Cardiac muscle cell (in vitro differentiated cells and primary cell): ENCODE measurements around the gene RELN. TPM values are rescaled to one million over a fixed set of nuclear protein-coding genes. Genes with fewer than 3 reads are reported as not detected.

ENCODE experiments used
- DNase-seq, 2 donors: peaks; one replicate each; pipeline versions ENCODE4 v3.0.0 to v3.0.0-alpha.2; 2010 to 2017; ENCODE audit warnings: low read depth in 1 of 2, low spot score in 1 of 2
- H3K27ac ChIP-seq: fragments of 200-600 bp; sonication (generic); 2 replicates; pipeline ENCODE4 v1.5.1; 2016
- H3K27me3 ChIP-seq: fragments of 200-600 bp; sonication (generic); 2 replicates; pipeline ENCODE4 v1.6.0; 2016; ENCODE audit warnings: control low read depth
- H3K36me3 ChIP-seq: fragments of 200-600 bp; sonication (generic); 2 replicates; pipeline ENCODE4 v1.5.1; 2016; ENCODE audit warnings: control low read depth
- H3K4me1 ChIP-seq: fragments of 200-600 bp; sonication (generic); 2 replicates; pipeline ENCODE4 v1.8.1; 2017; ENCODE audit warnings: low read depth, mild to moderate bottlenecking, mixed run types
- H3K4me3 ChIP-seq: fragments of 200-600 bp; sonication (generic); 2 replicates; pipeline ENCODE4 v1.5.1; 2016; ENCODE audit warnings: mild to moderate bottlenecking
- H3K9me3 ChIP-seq: fragments of 200-600 bp; sonication (generic); 2 replicates; pipeline ENCODE4 v1.5.1; 2017; ENCODE audit warnings: low read depth, mild to moderate bottlenecking, control low read depth
- polyA plus RNA-seq: library from polyadenylated mRNA; unstranded; fragments of >200 nt; fragmentation: Nextera tagmentation; extraction: Ambion mirVana; gene quantifications from 2 replicates; pipeline ENCODE4 v1.2.1, GENCODE V29; 2016
- total RNA-seq: library from RNA; depleted of rRNA; stranded (reverse); fragments of >200 nt; gene quantifications from 2 replicates; pipeline ENCODE4 v1.2.3, GENCODE V29; 2016
- TF ChIP-seq, protein P1 (sequence below): IDR thresholded peaks from 2 replicates; pipeline ENCODE4 v1.5.1; 2012; ENCODE audit warnings: low read depth, mild to moderate bottlenecking, low read length

Gene RELN
- total and polyA plus RNA-seq, 2 experiments from 2014 or later = 19.2 to 46.9 TPM

DNA sequence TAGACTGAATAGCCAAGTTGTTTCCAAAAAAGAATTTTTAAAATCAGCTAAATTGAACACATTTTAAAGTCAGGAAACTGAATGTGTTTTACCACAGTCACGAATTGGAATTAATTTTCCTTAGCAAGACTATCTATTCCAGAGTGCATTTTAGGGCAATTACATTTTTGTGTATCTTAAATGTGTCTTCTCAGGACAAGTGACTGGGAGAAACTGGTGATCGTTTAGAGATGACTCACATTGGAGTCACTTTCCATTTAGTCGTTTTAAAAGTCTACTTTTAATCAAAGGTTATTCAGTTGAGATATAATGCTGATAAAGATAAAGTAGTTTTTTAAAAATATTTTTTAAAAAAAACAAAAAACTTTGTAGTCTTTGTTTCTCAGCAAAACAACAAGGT lies 351.7 kb downstream of the RELN start:
- Histone ChIP-seq H3K9me3 (no peaks in the 10 kb centered on the region), H3K36me3 (peaks cover 4% of the 10 kb centered on the region), H3K27me3 (no peaks in the 10 kb centered on the region), H3K4me1 (no peaks in the 10 kb centered on the region), H3K4me3 (no peak overlapping the region), H3K27ac (no peak overlapping the region)
- DNase-seq = no peak
- TF ChIP-seq, protein P1, sequence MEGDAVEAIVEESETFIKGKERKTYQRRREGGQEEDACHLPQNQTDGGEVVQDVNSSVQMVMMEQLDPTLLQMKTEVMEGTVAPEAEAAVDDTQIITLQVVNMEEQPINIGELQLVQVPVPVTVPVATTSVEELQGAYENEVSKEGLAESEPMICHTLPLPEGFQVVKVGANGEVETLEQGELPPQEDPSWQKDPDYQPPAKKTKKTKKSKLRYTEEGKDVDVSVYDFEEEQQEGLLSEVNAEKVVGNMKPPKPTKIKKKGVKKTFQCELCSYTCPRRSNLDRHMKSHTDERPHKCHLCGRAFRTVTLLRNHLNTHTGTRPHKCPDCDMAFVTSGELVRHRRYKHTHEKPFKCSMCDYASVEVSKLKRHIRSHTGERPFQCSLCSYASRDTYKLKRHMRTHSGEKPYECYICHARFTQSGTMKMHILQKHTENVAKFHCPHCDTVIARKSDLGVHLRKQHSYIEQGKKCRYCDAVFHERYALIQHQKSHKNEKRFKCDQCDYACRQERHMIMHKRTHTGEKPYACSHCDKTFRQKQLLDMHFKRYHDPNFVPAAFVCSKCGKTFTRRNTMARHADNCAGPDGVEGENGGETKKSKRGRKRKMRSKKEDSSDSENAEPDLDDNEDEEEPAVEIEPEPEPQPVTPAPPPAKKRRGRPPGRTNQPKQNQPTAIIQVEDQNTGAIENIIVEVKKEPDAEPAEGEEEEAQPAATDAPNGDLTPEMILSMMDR = no peak

DNA sequence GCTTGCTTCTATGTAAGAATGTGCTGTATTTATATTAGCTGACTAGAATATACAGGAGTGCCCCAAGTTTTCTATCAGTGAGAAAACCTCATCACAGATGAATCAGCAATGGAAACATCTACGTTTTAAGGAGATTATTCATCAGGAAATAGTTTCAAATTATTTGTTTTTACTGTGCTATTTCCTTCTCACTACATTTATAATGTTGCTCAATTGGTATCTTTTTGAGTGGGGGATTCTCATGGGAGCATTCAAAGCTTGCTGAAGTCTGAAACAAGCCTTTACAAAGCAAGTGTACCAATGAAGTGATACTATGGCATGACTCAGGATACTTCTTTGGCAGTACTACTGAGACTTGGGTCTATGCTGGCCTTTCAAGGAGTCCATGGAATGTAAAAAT lies 352.4 kb downstream of the RELN start:
- no peak overlapping the region for H3K27ac ChIP-seq
- DNase-seq = peak in 1 of 2 donors; percentile 69
- TF ChIP-seq, protein P1 = no peak

DNA sequence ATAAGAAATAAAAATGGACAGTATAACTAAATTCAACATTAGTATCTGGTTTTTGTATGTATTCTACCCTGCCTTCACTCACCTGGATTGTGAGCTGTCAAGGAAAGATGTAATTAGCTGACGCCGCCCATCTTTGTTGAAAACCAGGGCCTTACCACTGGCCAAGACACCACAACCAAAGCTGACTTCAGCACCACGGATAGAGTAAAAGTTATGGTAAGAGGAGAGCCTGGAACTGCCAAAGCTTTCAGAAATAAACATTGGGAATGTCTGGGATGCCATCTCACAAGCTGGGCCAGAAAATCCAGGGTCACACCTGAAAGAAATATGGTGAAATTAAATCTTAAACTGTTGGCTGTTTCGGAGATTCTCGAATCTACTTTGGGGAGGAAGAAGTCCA lies 353.3 kb downstream of the RELN start:
- TF ChIP-seq, protein P1 = no peak
- peak in 1 of 2 donors; percentile 34 for DNase-seq
- Histone ChIP-seq H3K27ac (no peak overlapping the region), H3K4me1 (no peaks in the 10 kb centered on the region), H3K9me3 (no peaks in the 10 kb centered on the region), H3K36me3 (peaks cover 4% of the 10 kb centered on the region), H3K27me3 (no peaks in the 10 kb centered on the region), H3K4me3 (no peak overlapping the region)

More for the DNA sequence above, 352.4 kb downstream of the RELN start:
- no peaks in the 10 kb centered on the region for H3K27me3 ChIP-seq
- peaks cover 4% of the 10 kb centered on the region for H3K36me3 ChIP-seq
- H3K4me1 ChIP-seq = no peaks in the 10 kb centered on the region
- H3K9me3 ChIP-seq = no peaks in the 10 kb centered on the region
- H3K4me3 ChIP-seq = no peak overlapping the region

DNA sequence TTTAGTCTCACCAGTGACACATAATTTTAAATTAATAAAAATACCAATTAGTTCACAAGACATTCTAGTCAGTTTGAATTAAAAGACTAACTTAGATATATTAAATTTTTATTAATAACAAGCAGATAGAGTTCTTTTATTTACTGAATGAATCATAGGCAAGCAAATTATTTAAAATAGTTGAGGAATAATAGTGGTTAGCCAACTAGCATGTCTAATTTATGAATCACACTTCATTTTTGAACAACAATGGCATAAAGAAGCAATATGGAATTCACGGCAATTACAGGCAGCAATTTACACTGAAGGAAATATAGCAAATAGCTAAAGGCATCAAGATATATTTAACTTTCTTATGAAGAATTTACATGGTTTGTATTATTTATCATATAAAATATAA lies 356.5 kb downstream of the RELN start:
- peak in 1 of 2 donors; percentile 43 for DNase-seq
- H3K36me3 ChIP-seq = peaks cover 9% of the 10 kb centered on the region
- H3K4me1 ChIP-seq = no peaks in the 10 kb centered on the region
- no peaks in the 10 kb centered on the region for H3K27me3 ChIP-seq
- no peak overlapping the region for H3K4me3 ChIP-seq
- H3K9me3 ChIP-seq = no peaks in the 10 kb centered on the region
- no peak overlapping the region for H3K27ac ChIP-seq
- TF ChIP-seq, protein P1 = no peak

DNA sequence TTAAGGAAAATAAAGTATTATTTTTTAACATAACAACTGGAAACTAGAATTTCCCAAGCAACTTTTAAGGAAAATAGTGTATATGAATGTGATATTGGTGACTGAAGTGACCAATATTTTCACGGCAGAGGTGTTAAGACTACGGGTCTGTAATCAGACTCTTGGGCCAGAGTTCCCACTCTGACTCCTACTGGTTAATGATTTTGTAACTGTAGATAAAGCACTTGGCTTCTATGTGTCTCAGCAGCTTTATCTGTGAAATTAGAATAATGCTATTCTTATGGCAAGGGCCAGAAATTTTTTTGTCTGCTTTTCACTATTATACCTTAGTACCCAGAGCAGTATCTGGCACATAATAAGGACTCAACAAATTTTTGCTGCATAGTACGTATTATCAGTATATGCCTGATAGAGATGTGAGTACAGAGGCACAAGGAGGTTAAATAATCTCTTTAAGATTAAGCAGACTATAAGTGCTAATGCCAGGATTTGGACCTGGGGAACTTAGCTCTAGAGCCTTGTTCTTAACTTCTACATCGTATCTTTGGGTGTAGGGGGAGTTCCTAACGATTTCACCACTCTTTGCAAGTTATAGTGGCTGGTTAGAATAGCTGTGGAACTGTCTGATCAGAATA lies 357.3 kb downstream of the RELN start:
- H3K4me3 ChIP-seq = no peak overlapping the region
- no peaks in the 10 kb centered on the region for H3K9me3 ChIP-seq
- TF ChIP-seq, protein P1 = no peak
- H3K27me3 ChIP-seq = no peaks in the 10 kb centered on the region
- no peaks in the 10 kb centered on the region for H3K4me1 ChIP-seq
- H3K27ac ChIP-seq = no peak overlapping the region
- peaks cover 9% of the 10 kb centered on the region for H3K36me3 ChIP-seq
- DNase-seq = peak in 1 of 2 donors; percentile 37
